Tibial nerve (tissue), 4 donors: Measurements from ENCODE around the gene C9orf78. TPM values are rescaled to one million over a fixed set of nuclear protein-coding genes. Genes with fewer than 3 reads are reported as not detected.

ENCODE experiments used
- DNase-seq, 2 donors: peaks; one replicate each; pipeline ENCODE4 v3.0.0-alpha.2; 2019; ENCODE audit warnings: low spot score in 2 of 2
- H3K27ac ChIP-seq, 4 donors: fragments of 200-600 bp; sonication (generic) in 3 of 4; one replicate each; pipeline ENCODE4 v1.5.1; 2017 to 2019; ENCODE audit warnings: mild to moderate bottlenecking in 1 of 4
- H3K27me3 ChIP-seq, 2 donors: fragments of 200-600 bp; sonication (generic) in 1 of 2; one replicate each; pipeline versions ENCODE4 v1.5.1 to v1.6.0; 2017 to 2019
- H3K36me3 ChIP-seq, 3 donors: fragments of 200-600 bp; sonication (generic); one replicate each; pipeline ENCODE4 v1.5.1; 2018 to 2019
- H3K4me1 ChIP-seq, 4 donors: fragments of 200-600 bp; sonication (generic) in 3 of 4; one replicate each; pipeline ENCODE4 v1.5.1; 2017 to 2019
- H3K4me3 ChIP-seq, 4 donors: fragments of 200-600 bp; sonication (generic) in 3 of 4; one replicate each; pipeline ENCODE4 v1.5.1; 2017 to 2019; ENCODE audit warnings: mild to moderate bottlenecking in 1 of 4, moderate library complexity in 1 of 4
- H3K9me3 ChIP-seq, 4 donors: fragments of 200-600 bp; sonication (generic) in 3 of 4; one replicate each; pipeline ENCODE4 v1.5.1; 2017 to 2019
- CTCF ChIP-seq, 5 experiments: fragments of 200-600 bp in 3 of 5; fragments of 450-650 bp in 2 of 5; sonication (generic) in 3 of 5; IDR thresholded peaks; one replicate each; pipeline ENCODE4 v1.5.1; 2016 to 2019; ENCODE audit warnings: antibody characterized with exemption in 5 of 5, mild to moderate bottlenecking in 3 of 5, moderate library complexity in 2 of 5
- EP300 ChIP-seq, 2 donors: sonication (generic); formaldehyde crosslinking; IDR thresholded peaks; one replicate each; pipeline ENCODE4 v1.6.1; 2017; ENCODE audit warnings: antibody characterized with exemption in 2 of 2, mild to moderate bottlenecking in 1 of 2
- POLR2A ChIP-seq, 2 donors: fragments of 450-650 bp; IDR thresholded peaks; one replicate each; pipeline ENCODE4 v1.6.1; 2017; ENCODE audit warnings: antibody characterized with exemption in 2 of 2, mild to moderate bottlenecking in 2 of 2, moderate library complexity in 2 of 2
- WGBS, 2 donors: methylation state at CpG; one replicate each; pipeline ENCODE4 v1.1.5; 2018; 5-methylcytosine and 5-hydroxymethylcytosine counted together
- total RNA-seq, 4 donors: library from RNA; depleted of rRNA; stranded (reverse); fragments of >200 nt; gene quantifications; one replicate each; pipeline ENCODE4 v1.1.0, GENCODE V29; 2016

C9orf78 gene
- total RNA-seq, 4 donors from 2014 or later, result 44.4 to 61.2 (median 52.7) TPM

- Histone ChIP-seq H3K27me3 (no peaks in the 10 kb centered on the region), H3K9me3 (no peaks in the 10 kb centered on the region), H3K36me3 (peaks cover 0 to 98% (median 4%) of the 10 kb centered on the region in 3 donors), H3K4me1 (no peaks in the 10 kb centered on the region), H3K4me3 (no peak overlapping the region), H3K27ac (no peak overlapping the region)
- WGBS, 2 donors, result 81 to 88% methylated on average over 17 of the region's 17 CpGs
- no peak for DNase-seq
- TF ChIP-seq POLR2A (IDR thresholded peaks at IDR 0.05) (no peak), CTCF (IDR thresholded peaks at IDR 0.05) (no peak), EP300 (IDR thresholded peaks at IDR 0.05) (no peak)
Observed at GRCh38 chr9:129814432-129815223, 20.4 kb downstream of the C9orf78 start.

- TF ChIP-seq CTCF (IDR thresholded peaks at IDR 0.05), result no peak
- no peak for TF ChIP-seq EP300 (IDR thresholded peaks at IDR 0.05)
- TF ChIP-seq POLR2A (IDR thresholded peaks at IDR 0.05), result no peak
- Histone ChIP-seq H3K4me3 (no peak overlapping the region), H3K27ac (no peak overlapping the region), H3K4me1 (no peaks in the 10 kb centered on the region), H3K27me3 (no peaks in the 10 kb centered on the region), H3K9me3 (no peaks in the 10 kb centered on the region), H3K36me3 (peaks cover 0 to 98% (median 8%) of the 10 kb centered on the region in 3 donors)
- no peak for DNase-seq
- 79 to 80% methylated on average over 9 of the region's 9 CpGs for WGBS, 2 donors
Observed at GRCh38 chr9:129813661-129814060, 21.4 kb downstream of the C9orf78 start.

- H3K4me3 ChIP-seq, result no peak overlapping the region
- H3K27me3 ChIP-seq, result no peaks in the 10 kb centered on the region
- H3K36me3 ChIP-seq, result peaks cover 0 to 98% (median 8%) of the 10 kb centered on the region in 3 donors
- no peak for TF ChIP-seq EP300 (IDR thresholded peaks at IDR 0.05)
- no peak for TF ChIP-seq CTCF (IDR thresholded peaks at IDR 0.05)
- TF ChIP-seq POLR2A (IDR thresholded peaks at IDR 0.05), result no peak
- 83 to 90% methylated on average over 9 of the region's 9 CpGs for WGBS, 2 donors
- no peaks in the 10 kb centered on the region for H3K9me3 ChIP-seq
- no peaks in the 10 kb centered on the region for H3K4me1 ChIP-seq
- no peak overlapping the region for H3K27ac ChIP-seq
- no peak for DNase-seq
Observed at GRCh38 chr9:129812385-129812784, 22.7 kb downstream of the C9orf78 start.

GRCh38 chr9:129811967-129812363 is 23.1 kb downstream of the C9orf78 start:
- Histone ChIP-seq H3K4me3 (no peak overlapping the region), H3K4me1 (no peaks in the 10 kb centered on the region), H3K27me3 (no peaks in the 10 kb centered on the region), H3K27ac (no peak overlapping the region), H3K9me3 (no peaks in the 10 kb centered on the region), H3K36me3 (peaks cover 0 to 98% (median 8%) of the 10 kb centered on the region in 3 donors)
- no peak for TF ChIP-seq POLR2A (IDR thresholded peaks at IDR 0.05)
- no peak for TF ChIP-seq CTCF (IDR thresholded peaks at IDR 0.05)
- TF ChIP-seq EP300 (IDR thresholded peaks at IDR 0.05), result no peak
- DNase-seq, result no peak
- 81 to 84% methylated on average over 6 of the region's 6 CpGs for WGBS, 2 donors

GRCh38 chr9:129810788-129811187 is 24.3 kb downstream of the C9orf78 start:
- WGBS, 2 donors, result 80 to 81% methylated on average over 6 of the region's 6 CpGs
- H3K27ac ChIP-seq, result no peak overlapping the region
- TF ChIP-seq EP300 (IDR thresholded peaks at IDR 0.05), result no peak
- TF ChIP-seq POLR2A (IDR thresholded peaks at IDR 0.05), result no peak
- TF ChIP-seq CTCF (IDR thresholded peaks at IDR 0.05), result no peak
- H3K27me3 ChIP-seq, result no peaks in the 10 kb centered on the region
- DNase-seq, result no peak
- H3K36me3 ChIP-seq, result peaks cover 0 to 98% (median 8%) of the 10 kb centered on the region in 3 donors
- H3K4me3 ChIP-seq, result no peak overlapping the region
- H3K4me1 ChIP-seq, result no peaks in the 10 kb centered on the region
- no peaks in the 10 kb centered on the region for H3K9me3 ChIP-seq
